Right atrium auricular region (tissue), 2 donors: ENCODE data around the gene ZP3. TPM values are rescaled to one million over a fixed set of nuclear protein-coding genes. Genes with fewer than 3 reads are reported as not detected.
"Not testable (repeated sequence)": the region's sequence is repeated elsewhere in the genome, so short reads cannot be mapped to it uniquely, and the experiment has no call there.

Source experiments
- DNase-seq: peaks from one replicate; pipeline ENCODE4 v3.0.0-alpha.2; 2019; ENCODE audit warnings: low spot score
- H3K27ac ChIP-seq, 2 donors: fragments of 200-600 bp; sonication (generic); 1 replicate in 1 of 2; 2 replicates in 1 of 2; pipeline ENCODE4 v1.5.1; 2016 to 2019
- H3K27me3 ChIP-seq, 2 donors: fragments of 200-600 bp; sonication (generic); one replicate each; pipeline versions ENCODE4 v1.5.1 to v1.6.0; 2017 to 2019
- H3K36me3 ChIP-seq: fragments of 200-600 bp; sonication (generic); one replicate; pipeline ENCODE4 v1.5.1; 2016
- H3K4me1 ChIP-seq, 2 donors: fragments of 200-600 bp; sonication (generic); one replicate each; pipeline versions ENCODE4 v1.5.1 to v1.6.0; 2017 to 2019
- H3K4me3 ChIP-seq, 2 donors: fragments of 200-600 bp; sonication (generic); 1 replicate in 1 of 2; 2 replicates in 1 of 2; pipeline ENCODE4 v1.5.1; 2017 to 2019; ENCODE audit warnings: mild to moderate bottlenecking in 1 of 2, moderate library complexity in 1 of 2
- H3K9me3 ChIP-seq, 2 donors: fragments of 200-600 bp; sonication (generic); one replicate each; pipeline ENCODE4 v1.5.1; 2019
- total RNA-seq, 2 donors: library from RNA; depleted of rRNA; stranded (reverse); fragments of >200 nt; gene quantifications; one replicate each; pipeline ENCODE4 v1.1.0, GENCODE V29; 2016
- TF ChIP-seq, protein P1 (sequence below), 2 donors: fragments of 200-600 bp; sonication (generic); IDR thresholded peaks; one replicate each; pipeline ENCODE4 v1.5.1; 2019; ENCODE audit warnings: antibody characterized with exemption in 2 of 2

Gene ZP3
- total RNA-seq, 2 donors from 2014 or later, result 2.4 to 3.4 TPM

DNA sequence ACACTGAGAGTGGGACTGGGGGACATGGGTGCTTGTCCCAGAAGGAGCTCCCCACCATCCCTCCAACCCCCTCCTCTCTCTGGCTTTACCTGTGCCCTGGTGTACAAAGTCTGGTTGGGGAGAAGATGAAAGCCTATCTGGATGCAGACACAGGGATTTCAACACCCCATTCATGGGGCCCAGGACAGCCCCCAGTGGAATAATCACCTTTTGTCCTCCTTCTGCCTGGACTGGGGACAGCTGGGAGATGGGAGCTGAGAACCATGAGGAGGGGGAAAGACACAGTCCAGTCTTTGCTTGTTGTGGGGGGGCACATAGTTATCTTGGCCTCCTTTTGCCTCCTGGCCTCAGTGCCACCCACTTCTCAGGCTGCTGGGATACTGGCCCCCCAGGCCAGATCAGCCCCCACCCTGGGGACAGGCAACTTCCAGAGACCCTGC, 16.6 kb upstream of the ZP3 start:
- H3K9me3 ChIP-seq, result no peaks in the 10 kb centered on the region
- DNase-seq, result no peak
- TF ChIP-seq, protein P1, sequence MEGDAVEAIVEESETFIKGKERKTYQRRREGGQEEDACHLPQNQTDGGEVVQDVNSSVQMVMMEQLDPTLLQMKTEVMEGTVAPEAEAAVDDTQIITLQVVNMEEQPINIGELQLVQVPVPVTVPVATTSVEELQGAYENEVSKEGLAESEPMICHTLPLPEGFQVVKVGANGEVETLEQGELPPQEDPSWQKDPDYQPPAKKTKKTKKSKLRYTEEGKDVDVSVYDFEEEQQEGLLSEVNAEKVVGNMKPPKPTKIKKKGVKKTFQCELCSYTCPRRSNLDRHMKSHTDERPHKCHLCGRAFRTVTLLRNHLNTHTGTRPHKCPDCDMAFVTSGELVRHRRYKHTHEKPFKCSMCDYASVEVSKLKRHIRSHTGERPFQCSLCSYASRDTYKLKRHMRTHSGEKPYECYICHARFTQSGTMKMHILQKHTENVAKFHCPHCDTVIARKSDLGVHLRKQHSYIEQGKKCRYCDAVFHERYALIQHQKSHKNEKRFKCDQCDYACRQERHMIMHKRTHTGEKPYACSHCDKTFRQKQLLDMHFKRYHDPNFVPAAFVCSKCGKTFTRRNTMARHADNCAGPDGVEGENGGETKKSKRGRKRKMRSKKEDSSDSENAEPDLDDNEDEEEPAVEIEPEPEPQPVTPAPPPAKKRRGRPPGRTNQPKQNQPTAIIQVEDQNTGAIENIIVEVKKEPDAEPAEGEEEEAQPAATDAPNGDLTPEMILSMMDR (IDR thresholded peaks at IDR 0.05), result no peak
- H3K27me3 ChIP-seq, result no peaks in the 10 kb centered on the region
- no peaks in the 10 kb centered on the region for H3K4me1 ChIP-seq
- no peaks in the 10 kb centered on the region for H3K36me3 ChIP-seq
- H3K27ac ChIP-seq, result no peak overlapping the region
- no peak overlapping the region for H3K4me3 ChIP-seq

DNA sequence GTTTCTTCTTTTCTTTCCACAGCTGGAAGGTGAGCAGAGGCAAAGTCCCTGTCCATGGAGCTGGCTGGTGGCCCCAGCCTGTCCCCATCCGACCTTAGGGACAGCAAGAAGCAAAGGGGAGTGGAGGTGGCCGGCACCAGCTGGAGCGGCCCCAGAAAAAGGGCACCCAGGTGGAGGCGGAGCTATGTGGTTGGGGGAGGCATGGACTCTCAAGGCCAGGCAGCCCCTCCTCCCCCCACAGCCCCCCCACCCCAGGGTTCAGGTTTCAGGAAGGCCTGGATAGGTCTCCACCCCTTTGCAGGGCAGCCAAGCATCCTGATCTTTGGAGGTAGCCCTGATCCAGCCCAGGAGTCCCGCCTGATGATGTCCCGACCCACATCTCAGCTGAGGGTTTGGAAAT, 15.2 kb upstream of the ZP3 start, which contains the start of gene SSC4D:
SSC4D (minus strand) TSS at position 161 of the 400 bp plus-strand sequence. CDS start 5,258 bp downstream, outside the sequence.
- H3K4me3 ChIP-seq, result no peak within 1 kb of the TSS

DNA sequence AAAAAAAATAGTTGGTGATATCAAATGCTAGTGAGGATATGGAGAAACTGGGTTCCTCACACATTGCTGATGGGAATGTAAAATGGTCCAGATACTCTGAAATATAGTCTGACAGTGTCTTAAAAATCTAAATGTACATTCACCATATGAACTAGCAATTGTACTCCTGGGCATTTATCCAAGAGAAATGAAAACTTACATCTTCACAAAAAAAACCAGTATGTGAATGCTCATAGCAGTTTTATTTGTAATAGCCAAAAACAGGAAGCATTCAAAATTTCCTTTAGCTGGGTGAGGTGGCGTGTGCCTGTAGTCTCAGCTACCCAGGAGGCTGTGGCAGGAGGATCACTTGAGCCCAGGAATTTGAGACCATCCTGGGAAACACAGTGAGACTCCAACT, 13.1 kb upstream of the ZP3 start:
- Histone ChIP-seq H3K4me1 (no peaks in the 10 kb centered on the region), H3K4me3 (no peak overlapping the region), H3K9me3 (no peaks in the 10 kb centered on the region), H3K27ac (no peak overlapping the region), H3K27me3 (no peaks in the 10 kb centered on the region), H3K36me3 (no peaks in the 10 kb centered on the region)
- DNase-seq, result no peak
- TF ChIP-seq, protein P1 (IDR thresholded peaks at IDR 0.05), result no peak

More for the DNA sequence above, 15.2 kb upstream of the ZP3 start, which contains the start of gene SSC4D:
- no peak for DNase-seq
- no peaks in the 10 kb centered on the region for H3K4me1 ChIP-seq
- no peaks in the 10 kb centered on the region for H3K36me3 ChIP-seq
- TF ChIP-seq, protein P1 (IDR thresholded peaks at IDR 0.05), result no peak
- no peak within 1 kb of the TSS for H3K27ac ChIP-seq
- H3K9me3 ChIP-seq, result no peaks in the 10 kb centered on the region
- H3K27me3 ChIP-seq, result no peaks in the 10 kb centered on the region

DNA sequence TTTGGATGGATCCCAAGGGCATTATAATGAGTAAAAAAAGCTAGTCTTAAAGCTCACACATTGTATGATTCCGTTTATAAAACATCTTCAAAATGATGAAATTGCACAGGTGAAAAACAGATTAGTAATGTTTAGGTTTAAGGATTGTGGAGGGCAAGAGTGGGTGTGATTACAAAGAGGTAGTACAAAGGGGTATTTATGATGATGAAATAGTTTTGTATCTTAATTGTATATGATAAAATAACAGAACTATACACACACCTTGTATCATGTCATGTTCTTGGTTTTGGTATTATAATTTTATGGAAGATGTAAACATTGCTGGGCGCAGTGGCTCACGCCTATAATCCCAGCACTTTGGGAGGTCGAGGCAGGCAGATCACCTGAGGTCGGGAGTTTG, 12.5 kb upstream of the ZP3 start:
- Histone ChIP-seq H3K4me1 (no peaks in the 10 kb centered on the region), H3K27me3 (no peaks in the 10 kb centered on the region), H3K36me3 (no peaks in the 10 kb centered on the region), H3K9me3 (no peaks in the 10 kb centered on the region), H3K27ac (no peak overlapping the region), H3K4me3 (no peak overlapping the region)
- no peak for DNase-seq
- TF ChIP-seq, protein P1 (IDR thresholded peaks at IDR 0.05), result no peak

DNA sequence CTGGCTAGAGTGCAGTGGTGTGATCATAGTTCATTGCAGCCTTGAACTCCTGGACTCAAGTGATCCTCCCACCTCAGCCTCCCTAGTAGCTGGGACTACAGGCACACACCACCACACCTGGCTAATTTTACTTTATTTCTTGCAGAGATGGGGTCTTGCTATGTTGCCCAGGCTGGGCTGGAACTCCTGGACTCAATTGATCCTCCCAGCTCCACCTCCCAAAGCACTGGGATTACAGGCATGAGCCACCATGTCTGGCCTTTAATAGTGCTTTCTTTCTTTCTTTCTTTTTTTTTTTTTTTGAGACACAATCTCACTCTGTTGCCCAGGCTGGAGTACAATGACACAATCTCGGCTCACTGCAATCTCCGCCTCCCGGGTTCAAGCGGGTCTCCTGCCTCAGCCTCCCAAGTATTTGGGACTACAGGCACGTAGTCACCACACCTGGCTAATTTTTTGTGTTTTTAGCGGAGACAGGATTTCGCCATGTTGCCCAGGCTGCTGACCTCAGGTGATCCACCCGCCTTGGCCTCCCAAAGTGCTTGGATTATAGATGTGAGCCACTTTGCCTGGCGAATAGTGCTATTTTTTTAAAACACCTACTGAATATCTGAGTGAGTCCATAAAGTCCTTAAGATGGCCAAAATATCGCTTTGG, 7.0 kb upstream of the ZP3 start:
- not testable (repeated sequence) for H3K4me1 ChIP-seq, DNase-seq, H3K27ac ChIP-seq, H3K27me3 ChIP-seq, H3K4me3 ChIP-seq, H3K9me3 ChIP-seq, H3K36me3 ChIP-seq

DNA sequence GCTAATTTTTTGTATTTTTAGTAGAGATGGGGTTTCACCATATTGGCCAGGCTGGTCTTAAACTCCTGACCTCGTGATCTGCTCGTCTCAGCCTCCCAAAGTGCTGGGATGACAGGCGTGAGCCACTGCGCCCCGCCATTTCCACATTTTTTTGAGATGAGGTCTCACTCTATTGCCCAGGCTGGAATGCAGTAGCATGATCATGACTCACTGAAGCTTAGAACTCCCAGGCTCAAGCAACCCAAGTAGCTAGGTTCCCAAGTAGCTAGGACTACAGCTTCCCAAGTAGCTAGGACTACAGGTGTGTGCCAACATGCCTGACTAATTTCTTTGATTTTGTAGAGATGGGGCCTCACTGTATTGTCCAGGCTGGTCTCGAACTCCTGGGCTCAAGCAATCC, 3.7 kb upstream of the ZP3 start:
- not testable (repeated sequence) for H3K27me3 ChIP-seq, DNase-seq, H3K4me3 ChIP-seq, H3K27ac ChIP-seq, H3K36me3 ChIP-seq, H3K4me1 ChIP-seq, H3K9me3 ChIP-seq
